Fibroblast of lung (primary cell): Measurements from ENCODE around the gene APBB2.

Source experiments
- CTCF ChIP-seq, 2 donors: IDR thresholded peaks in 1 of 2; conservative IDR thresholded peaks in 1 of 2; 1 replicate in 1 of 2; 2 replicates in 1 of 2; pipeline ENCODE4 v1.5.1; 2011 to 2012; ENCODE audit warnings: low read length in 2 of 2, control low read depth in 1 of 2, inconsistent platforms in 1 of 2, low read depth in 1 of 2, mild to moderate bottlenecking in 1 of 2
- EZH2 ChIP-seq: IDR thresholded peaks from 2 replicates; pipeline ENCODE4 v1.5.1; 2012; ENCODE audit warnings: low read length, control low read depth, mild to moderate bottlenecking; ENCODE audit errors: missing control alignments

- no peak for TF ChIP-seq EZH2
- TF ChIP-seq CTCF (conservative IDR thresholded peaks at IDR 0.05 in 1 of 2, IDR thresholded peaks at IDR 0.05 in 1 of 2; ENCODE audit: low read depth in 1 of 2, low read length in 2 of 2) = no peak
Observed at GRCh38 chr4:41013746-41014145, 200.6 kb downstream of the APBB2 start.
